HG02981 (cell line): ENCODE data around the gene PCBD1.
"Not testable (repeated sequence)": the region's sequence is repeated elsewhere in the genome, so short reads cannot be mapped to it uniquely, and the experiment has no call there.

Source experiments
- ATAC-seq: cut with Tn5 transposase; IDR thresholded peaks from one replicate; pipeline ENCODE4 v1.9.1; 2021; ENCODE audit warnings: mild to moderate bottlenecking, moderate library complexity; ENCODE audit not compliant: unreplicated experiment

PCBD1 gene

GRCh38 chr10:70879207-70879606 lies 9.2 kb downstream of the PCBD1 start:
- no peak for ATAC-seq

GRCh38 chr10:70874061-70874460 lies 14.3 kb downstream of the PCBD1 start:
- ATAC-seq = no peak

DNA sequence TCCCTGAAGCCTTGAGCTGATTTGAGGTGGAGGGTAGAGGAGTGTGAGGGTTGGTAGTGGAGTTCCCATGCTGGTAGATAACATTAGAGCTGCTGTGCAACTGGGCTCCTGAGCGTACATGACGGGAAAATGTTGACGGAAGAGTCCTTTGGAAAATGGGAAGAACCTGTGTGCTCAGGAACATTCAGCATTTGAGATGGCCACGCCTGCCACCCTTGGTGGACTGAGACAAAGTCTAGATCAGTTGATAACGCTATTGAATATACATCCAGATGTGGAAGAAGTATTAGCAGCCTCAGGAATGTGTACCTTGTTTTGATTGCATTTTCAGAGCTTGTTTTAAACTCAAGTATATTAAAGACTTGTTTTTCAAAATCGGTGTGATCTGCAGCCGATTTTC lies 16.1 kb downstream of the PCBD1 start:
- ATAC-seq = no peak

DNA sequence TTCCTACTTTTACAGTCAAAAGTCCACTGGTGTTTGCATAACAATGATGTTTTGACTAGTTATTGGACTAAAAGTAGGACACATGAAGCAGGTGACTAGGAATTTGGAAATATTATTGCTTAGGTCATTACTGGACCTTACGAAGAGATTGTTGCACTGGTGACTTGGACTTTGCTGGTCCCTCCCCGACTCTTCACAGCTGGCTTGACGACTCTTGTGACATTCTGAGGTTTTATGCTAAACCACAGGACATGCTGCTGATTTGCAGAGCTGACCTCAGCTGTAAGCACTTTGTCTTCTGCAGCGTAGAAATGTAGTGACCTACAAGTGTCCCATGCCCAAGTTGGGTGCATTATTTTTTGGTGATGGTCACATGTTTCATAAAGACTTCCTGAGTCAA lies 21.9 kb downstream of the PCBD1 start:
- no peak for ATAC-seq

- ATAC-seq = no peak
Observed at GRCh38 chr10:70864935-70865334, 23.4 kb downstream of the PCBD1 start.

- ATAC-seq = no peak
Observed at GRCh38 chr10:70863470-70864160, 24.8 kb downstream of the PCBD1 start.

DNA sequence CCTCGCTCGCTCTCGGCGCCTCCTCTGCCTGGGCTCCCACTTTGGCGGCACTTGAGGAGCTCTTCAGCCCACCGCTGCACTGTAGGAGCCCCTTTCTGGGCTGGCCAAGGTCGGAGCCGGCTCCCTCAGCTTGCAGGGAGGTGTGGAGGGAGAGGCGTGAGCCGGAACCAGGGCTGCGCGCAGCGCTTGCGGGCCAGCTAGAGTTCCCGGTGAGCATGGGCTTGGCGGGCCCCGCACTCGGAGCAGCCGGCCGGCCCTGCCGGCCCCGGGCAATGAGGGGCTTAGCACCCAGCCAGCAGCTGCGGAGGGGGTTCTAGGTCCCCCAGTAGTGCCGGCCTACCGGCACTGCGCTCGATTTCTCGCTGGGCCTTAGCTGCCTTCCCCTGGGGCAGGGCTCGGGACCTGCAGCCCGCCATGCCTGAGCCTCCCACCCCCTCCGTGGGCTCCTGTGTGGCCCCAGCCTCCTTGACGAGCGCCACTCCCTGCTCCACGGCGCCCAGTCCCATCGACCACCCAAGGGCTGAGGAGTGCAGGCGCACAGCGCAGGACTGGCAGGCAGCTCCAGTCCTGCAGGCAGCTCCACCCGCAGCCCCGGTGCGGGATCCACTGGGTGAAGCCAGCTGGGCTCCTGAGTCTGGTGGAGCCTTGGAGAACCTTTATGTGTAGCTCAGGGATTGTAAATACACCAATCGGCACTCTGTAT lies 26.7 kb downstream of the PCBD1 start:
- ATAC-seq = not testable (repeated sequence)

GRCh38 chr10:70858759-70859158 lies 29.6 kb downstream of the PCBD1 start:
- ATAC-seq = no peak

- no peak for ATAC-seq
Observed at GRCh38 chr10:70856454-70856853, 31.9 kb downstream of the PCBD1 start.

DNA sequence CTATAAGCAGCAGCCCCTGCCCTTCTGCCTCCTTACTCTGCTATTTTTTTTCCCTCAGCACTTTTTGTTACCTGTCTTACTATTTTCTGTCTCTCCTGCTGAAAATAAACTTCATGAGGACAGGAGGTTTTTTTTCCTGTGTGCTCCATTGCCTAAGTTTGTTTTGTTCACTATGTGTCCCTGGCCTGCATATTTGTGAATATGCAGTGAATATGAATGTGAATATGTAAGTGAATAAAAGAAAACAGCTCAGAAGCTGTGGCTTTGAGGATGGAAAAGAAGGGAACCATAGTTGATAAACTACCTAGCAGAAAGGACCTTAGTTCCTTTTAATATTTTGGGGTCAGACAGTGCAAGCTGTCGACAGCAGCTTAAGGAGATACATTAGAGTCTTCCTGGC lies 34.9 kb downstream of the PCBD1 start:
- ATAC-seq = no peak

DNA sequence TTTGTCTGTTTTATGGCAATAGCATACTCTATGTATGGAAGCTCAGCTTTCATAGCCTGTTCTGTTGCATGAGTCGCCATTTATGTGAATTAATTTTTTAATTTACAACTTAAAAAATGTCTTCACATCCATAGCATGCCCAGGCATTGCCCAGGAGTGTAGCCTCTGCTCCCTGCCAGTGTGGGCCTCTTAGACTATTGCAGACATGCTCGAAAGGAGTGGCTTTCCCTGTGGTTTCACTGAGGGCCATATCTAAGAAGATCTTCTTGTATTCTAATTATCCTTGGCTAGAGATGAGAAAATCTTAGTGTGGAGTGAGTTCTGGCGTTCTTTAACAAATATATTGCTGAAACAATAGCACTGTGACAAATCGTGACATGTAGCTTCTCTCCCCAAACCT lies 35.3 kb downstream of the PCBD1 start:
- no peak for ATAC-seq

DNA sequence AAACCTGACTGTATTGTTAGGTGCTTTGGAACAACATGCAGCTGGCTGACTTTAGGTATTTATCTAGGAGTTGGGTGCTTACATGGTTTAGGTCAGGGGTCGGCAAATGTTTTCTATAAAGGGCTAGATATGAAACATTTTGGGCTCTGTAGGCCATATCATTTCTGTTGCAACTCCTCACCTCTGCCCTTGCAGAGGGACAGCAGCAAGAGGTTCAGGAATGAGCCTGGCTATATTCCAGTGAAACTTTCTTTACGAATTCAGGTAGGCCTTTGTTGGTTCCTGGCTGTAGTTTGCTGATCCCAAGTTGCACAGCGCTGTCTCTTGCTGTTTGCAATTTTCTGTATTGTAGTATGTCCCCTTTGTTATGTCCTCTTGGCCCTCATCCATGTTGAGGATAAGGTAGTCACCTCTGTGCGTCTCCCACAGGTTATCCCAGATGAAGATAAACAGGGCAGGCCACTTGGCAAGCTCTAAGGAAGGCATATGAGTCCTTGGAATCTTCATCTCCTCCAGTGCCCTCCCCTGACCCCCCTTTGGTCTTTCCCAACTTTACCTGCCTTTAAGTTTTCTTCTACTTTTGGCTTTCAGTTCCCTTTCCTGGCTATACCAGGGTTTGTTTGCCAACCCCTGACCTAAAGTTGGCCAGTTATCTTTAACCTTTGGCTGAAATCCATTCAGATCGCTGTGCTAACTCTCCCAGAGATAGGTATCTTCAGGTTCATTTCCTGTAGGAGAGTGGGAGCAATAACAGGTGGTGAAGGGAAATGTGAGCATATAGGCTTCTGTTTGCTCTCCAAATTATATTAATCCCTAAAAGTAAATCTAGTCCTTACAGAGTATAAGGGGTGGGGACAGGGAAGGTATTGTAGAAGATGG lies 36.5 kb downstream of the PCBD1 start:
- ATAC-seq = no peak

DNA sequence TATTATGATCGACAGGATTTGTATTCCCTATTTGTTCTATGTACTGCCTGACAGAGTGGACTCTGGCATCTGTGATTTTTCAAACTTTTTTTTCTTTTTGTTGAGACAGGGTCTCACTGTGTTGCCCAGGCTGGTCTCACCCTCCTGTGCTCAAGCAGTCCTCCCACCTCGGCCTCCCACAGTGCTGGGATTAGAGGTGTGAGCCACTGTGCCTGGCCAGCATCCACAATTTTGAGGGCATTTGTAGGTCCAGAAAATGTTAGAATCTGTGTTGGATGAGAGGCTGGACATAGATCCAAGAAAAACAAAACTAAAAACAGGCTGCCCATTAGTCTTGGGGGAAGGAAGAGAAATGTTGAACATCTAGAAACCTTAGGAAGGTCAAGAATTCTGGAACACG lies 38.3 kb downstream of the PCBD1 start:
- no peak for ATAC-seq

- no peak for ATAC-seq
Observed at GRCh38 chr10:70849582-70850016, 38.8 kb downstream of the PCBD1 start.

DNA sequence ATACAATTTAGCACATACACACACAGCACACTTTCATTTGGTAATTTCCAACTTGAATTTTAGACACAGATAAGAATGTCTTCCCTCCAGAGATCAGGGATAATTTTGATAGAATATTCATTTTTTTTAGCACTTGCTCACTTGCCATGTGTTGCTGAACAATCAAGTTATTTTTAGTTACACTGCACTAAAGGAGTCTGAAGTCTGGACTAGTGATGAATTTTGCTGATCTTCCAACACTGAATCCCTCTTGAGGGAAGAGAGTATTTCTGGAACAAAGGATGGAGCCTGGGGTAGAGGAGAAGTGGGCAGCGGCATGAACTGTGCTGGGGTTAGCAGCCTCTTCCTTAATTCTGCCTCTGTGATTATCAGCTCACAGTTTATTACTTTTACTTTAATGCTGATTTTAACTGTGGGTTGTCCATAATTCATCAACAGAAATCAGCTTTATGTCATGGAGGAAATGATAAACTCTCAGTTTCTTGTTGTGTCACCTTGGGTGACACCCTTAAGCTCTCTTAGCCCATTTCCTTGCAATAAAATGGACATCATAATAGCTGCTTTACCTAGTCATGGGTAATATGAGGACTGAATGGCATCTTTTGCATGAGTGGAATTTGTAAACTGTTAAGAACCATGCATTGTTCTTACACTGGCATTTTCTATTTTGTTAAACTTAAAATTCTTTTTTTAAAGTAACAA lies 40.6 kb downstream of the PCBD1 start:
- ATAC-seq = no peak

GRCh38 chr10:70846795-70847194 lies 41.6 kb downstream of the PCBD1 start:
- ATAC-seq = no peak

GRCh38 chr10:70845816-70846215 lies 42.5 kb downstream of the PCBD1 start:
- no peak for ATAC-seq

- ATAC-seq = no peak
Observed at GRCh38 chr10:70845256-70845655, 43.1 kb downstream of the PCBD1 start.

DNA sequence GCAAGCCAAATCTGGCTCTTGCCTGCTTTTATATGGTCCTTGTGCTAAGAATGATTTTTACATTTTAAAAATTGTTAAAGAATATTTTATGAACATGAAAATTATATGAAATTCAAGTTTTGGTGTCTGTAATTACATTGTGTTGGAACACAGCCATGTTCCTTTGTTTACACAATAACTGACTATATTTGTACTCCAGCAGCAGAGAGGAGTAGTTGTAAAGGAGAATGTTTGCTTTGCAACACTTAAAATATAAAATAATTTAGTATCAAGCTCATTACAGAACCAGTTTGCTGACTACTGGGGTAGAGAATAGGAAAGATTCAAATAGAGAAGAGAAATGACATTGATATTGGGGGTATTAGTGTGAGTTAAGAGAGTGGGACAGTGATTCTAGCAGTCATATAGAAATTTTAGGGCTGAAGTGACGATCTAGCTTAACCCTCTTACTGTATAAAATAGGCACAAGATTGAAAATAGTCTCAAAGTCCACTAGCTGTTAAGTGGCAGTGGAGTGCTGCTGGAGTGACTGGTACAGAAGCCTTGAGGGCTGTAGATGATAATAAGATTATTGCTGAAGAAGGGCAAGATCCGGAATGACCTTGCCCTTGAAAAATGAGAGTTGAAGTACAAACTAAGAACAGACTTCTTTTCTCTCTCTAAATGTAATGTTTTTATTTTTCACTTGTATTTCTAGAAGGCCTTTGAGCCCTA lies 44.4 kb downstream of the PCBD1 start:
- no peak for ATAC-seq

GRCh38 chr10:70843333-70843732 lies 45.0 kb downstream of the PCBD1 start:
- no peak for ATAC-seq
